BLaER1 (cell line): ENCODE results near the gene SYT12.

ENCODE experiments used
- H3K27ac ChIP-seq: shearing (Covaris generic); formaldehyde crosslinking; 2 replicates; pipeline ENCODE4 v1.8.1; 2022
- H3K27me3 ChIP-seq: shearing (Covaris generic); formaldehyde crosslinking; 2 replicates; pipeline ENCODE4 v1.8.1; 2022
- H3K36me3 ChIP-seq: shearing (Covaris generic); formaldehyde crosslinking; 2 replicates; pipeline ENCODE4 v1.8.1; 2022
- H3K4me1 ChIP-seq: shearing (Covaris generic); formaldehyde crosslinking; 2 replicates; pipeline ENCODE4 v1.8.1; 2022
- H3K4me2 ChIP-seq: shearing (Covaris generic); formaldehyde crosslinking; 2 replicates; pipeline ENCODE4 v1.8.1; 2022
- H3K4me3 ChIP-seq: shearing (Covaris generic); formaldehyde crosslinking; 2 replicates; pipeline ENCODE4 v1.8.1; 2022
- H3K9ac ChIP-seq: shearing (Covaris generic); formaldehyde crosslinking; 2 replicates; pipeline ENCODE4 v1.8.1; 2022
- H3K9me3 ChIP-seq: shearing (Covaris generic); formaldehyde crosslinking; 2 replicates; pipeline ENCODE4 v1.8.1; 2022
- H4K20me1 ChIP-seq: shearing (Covaris generic); formaldehyde crosslinking; 2 replicates; pipeline ENCODE4 v1.8.1; 2022
- Cebpa-rat ChIP-seq: shearing (Covaris generic); IDR thresholded peaks from 2 replicates; pipeline ENCODE4 v1.8.1; 2022

Gene SYT12

DNA sequence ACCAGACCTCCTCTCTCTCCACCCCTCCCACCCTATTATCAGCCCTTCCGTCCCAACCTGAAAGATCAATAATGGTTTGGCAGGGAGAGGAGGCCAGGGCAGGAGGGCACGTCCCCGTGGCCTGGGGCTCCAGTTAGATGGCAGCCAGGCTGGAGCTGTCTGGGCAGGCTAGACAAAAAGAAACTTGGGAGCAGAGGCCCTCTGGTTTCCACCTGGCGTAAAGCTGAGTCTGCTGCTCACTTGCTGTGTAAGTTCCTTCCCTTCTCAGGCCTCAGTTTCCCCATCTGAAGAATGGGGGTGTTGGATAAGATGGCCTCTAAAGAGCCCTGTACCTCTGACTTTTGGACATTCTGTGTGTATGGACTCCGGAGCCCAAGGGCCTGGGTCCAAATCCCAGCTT, 30.0 kb downstream of the SYT12 start:
- Histone ChIP-seq H3K4me2 (no peak overlapping the region), H3K27ac (no peak overlapping the region), H3K9me3 (no peaks in the 10 kb centered on the region), H3K27me3 (no peaks in the 10 kb centered on the region), H4K20me1 (no peaks in the 10 kb centered on the region), H3K9ac (no peak overlapping the region), H3K4me1 (peaks cover 29% of the 10 kb centered on the region), H3K36me3 (no peaks in the 10 kb centered on the region), H3K4me3 (no peak overlapping the region)
- no peak for TF ChIP-seq Cebpa-rat

DNA sequence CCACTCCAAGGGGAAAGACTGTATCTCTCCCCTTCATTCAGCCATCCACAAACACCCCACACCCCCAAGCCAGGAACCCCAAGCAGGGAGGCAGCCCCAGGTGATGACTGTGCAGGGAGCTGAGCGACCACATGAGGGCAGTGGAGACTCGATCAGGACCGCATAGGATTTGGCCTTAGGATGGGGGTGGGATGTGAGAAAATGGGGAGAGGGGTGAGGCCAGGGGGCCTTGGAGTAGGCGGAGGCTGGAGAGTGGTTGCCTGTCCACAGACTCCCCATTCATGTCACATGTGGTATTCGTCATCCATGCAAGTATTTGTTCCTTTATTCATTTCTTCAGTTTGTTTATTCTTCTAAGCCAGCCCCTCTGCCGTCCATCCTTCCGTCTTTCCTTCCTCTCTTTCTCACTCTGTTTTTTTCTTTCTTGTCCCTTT, 31.0 kb downstream of the SYT12 start:
- TF ChIP-seq Cebpa-rat = no peak
- Histone ChIP-seq H4K20me1 (no peaks in the 10 kb centered on the region), H3K9ac (no peak overlapping the region), H3K9me3 (no peaks in the 10 kb centered on the region), H3K4me1 (peaks cover 26% of the 10 kb centered on the region), H3K36me3 (no peaks in the 10 kb centered on the region), H3K27me3 (no peaks in the 10 kb centered on the region), H3K27ac (peak overlapping the region; percentile 44; the same call in 1 of the 2 replicates), H3K4me2 (peak overlapping the region; percentile 30; the same call in 1 of the 2 replicates), H3K4me3 (no peak overlapping the region)

DNA sequence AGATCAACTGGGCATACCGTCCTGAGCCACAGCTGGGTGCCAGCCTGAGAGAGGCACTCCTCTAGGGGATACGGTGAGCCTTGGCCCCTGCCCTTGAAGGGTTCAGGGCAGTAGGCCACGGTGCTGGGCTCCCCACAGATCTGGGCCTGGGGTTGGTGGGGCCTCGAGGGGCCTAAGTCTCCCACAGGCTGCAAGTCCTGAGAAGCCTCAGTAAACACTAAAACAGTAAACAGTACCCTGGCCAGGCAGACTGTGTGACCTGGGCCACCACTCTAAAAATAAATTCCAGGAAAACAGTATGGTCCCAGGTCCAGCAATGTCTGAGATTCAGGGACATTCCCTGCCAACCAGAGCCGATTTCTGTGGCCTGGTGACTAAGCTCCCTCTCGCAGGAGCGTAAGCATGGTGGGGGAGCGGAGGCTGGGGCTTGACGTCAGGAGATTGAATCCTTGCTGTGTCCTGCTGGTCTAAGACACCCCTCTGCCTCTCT, 31.5 kb downstream of the SYT12 start:
- no peaks in the 10 kb centered on the region for H4K20me1 ChIP-seq
- peak overlapping the region; percentile 44; the same call in 1 of the 2 replicates for H3K27ac ChIP-seq
- no peaks in the 10 kb centered on the region for H3K27me3 ChIP-seq
- H3K4me3 ChIP-seq = no peak overlapping the region
- H3K4me1 ChIP-seq = peaks cover 22% of the 10 kb centered on the region
- no peaks in the 10 kb centered on the region for H3K9me3 ChIP-seq
- H3K36me3 ChIP-seq = no peaks in the 10 kb centered on the region
- peak overlapping the region; percentile 30; the same call in 1 of the 2 replicates for H3K4me2 ChIP-seq
- H3K9ac ChIP-seq = no peak overlapping the region
- TF ChIP-seq Cebpa-rat = no peak

DNA sequence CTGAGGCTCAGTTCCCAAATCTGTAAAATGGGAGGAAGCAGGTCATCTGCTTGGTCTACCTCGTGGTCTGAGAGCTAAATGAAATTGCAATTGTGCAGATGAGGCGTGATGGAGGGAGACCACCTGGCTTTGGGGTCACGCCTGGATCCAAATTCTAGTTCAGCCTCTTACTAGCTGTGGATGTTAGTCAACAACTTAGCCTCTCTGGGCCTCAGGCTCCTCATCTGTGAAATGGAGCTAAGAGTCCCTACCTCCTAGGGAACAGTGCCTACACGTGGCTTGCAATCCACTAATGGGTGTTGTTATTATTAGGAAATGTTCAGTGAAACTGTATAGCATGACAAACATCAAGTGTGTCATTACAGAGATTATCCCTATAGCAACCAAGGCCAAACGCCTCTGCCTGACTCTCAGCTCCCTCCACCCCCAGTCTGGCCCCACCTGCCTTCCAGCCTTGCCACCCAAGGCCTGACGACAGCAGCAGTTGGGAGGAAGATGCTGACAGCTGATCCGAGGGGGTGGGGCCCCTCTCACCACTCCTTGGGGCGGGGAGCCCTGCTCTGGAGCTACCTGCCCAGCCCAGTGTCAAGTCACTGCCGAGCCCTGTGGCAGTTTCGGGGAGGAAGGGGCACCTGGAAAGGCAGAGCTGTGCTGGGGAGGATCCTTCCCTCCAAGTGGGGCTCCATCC, 32.0 kb downstream of the SYT12 start:
- Histone ChIP-seq H3K9me3 (no peaks in the 10 kb centered on the region), H3K36me3 (no peaks in the 10 kb centered on the region), H3K4me2 (no peak overlapping the region), H3K27me3 (no peaks in the 10 kb centered on the region), H3K27ac (no peak overlapping the region), H3K4me1 (peaks cover 23% of the 10 kb centered on the region), H4K20me1 (no peaks in the 10 kb centered on the region), H3K4me3 (no peak overlapping the region), H3K9ac (no peak overlapping the region)
- TF ChIP-seq Cebpa-rat = no peak

DNA sequence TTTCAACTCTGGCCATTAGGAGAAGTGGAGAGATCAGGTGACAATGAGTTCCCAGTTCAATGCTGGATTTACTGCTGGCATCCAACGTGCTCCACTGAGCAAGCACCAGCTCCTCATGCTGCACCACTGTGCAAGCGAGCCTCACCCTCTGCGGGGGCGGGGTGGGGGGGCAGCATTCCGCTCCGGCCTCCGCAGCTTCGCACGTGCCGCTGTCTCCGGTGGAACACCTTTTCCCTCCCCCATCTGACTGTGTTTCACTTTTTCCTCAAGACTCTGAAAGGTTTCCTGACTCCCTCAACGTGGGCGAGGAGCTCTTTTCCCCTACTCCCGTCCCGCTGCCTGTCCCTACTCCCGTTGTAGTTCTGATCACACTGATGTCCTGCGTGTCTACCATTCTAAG, 32.9 kb downstream of the SYT12 start:
- TF ChIP-seq Cebpa-rat = no peak
- peaks cover 27% of the 10 kb centered on the region for H3K4me1 ChIP-seq
- no peaks in the 10 kb centered on the region for H3K36me3 ChIP-seq
- peak overlapping the region; percentile 7; the same call in 1 of the 2 replicates for H3K4me2 ChIP-seq
- no peaks in the 10 kb centered on the region for H3K27me3 ChIP-seq
- no peak overlapping the region for H3K4me3 ChIP-seq
- H3K9ac ChIP-seq = no peak overlapping the region
- no peak overlapping the region for H3K27ac ChIP-seq
- H4K20me1 ChIP-seq = no peaks in the 10 kb centered on the region
- H3K9me3 ChIP-seq = no peaks in the 10 kb centered on the region

DNA sequence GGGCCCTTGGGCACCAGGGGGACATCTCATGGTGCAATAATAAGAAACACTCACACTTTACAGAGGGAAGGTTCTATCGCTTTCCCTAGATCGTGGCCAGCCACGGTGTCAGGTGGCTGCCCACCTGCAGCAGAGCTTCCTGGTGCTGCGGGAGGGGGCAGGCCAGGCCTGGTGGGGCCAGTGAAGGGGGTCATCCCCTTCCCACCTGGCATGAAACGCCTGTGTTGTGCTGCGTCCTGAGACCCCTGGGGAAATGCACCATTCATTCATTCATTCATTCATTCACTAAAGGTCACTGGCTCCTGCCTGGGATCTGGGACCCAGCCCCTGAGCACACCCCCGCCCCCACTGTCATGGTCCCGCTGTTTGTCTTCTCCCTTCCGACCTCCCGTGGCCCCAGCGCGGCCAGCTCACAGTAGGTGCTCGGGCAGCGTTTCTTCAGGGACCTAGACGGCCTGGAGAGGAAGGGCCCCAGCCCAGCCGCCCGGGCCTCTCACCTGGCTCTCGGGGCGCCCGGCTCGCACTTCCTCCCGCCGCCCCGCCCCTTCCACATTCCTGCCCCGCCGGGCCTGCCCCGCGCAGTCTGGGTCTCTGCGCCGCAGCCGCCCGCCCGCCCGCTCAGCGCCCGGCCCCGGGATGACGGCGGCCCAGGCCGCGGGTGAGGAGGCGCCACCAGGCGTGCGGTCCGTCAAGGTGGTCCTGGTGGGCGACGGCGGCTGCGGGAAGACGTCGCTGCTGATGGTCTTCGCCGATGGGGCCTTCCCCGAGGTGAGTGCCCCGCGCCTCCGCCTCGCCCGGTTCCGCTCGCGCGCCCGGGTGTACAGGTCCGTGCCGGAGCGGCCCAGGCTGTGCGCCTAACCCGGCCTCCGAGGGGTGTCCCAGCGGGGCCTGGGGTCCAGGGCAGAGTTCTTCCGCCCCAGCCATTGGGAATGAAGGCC, 33.6 kb downstream of the SYT12 start, which contains the start of gene RHOD:
Gene RHOD (plus strand): TSS at position 581 of the 938 bp plus-strand sequence. CDS start 56 bp downstream, at position 637.
- Histone ChIP-seq H3K9ac (no peak within 1 kb of the TSS), H3K27ac (no peak within 1 kb of the TSS), H3K4me1 (peaks cover 27% of the 10 kb centered on the region), H3K4me2 (peak within 1 kb of the TSS; percentile 7; the same call in 1 of the 2 replicates), H3K9me3 (no peaks in the 10 kb centered on the region), H3K27me3 (no peaks in the 10 kb centered on the region), H4K20me1 (no peaks in the 10 kb centered on the region), H3K4me3 (no peak within 1 kb of the TSS), H3K36me3 (no peaks in the 10 kb centered on the region)
- no peak for TF ChIP-seq Cebpa-rat

DNA sequence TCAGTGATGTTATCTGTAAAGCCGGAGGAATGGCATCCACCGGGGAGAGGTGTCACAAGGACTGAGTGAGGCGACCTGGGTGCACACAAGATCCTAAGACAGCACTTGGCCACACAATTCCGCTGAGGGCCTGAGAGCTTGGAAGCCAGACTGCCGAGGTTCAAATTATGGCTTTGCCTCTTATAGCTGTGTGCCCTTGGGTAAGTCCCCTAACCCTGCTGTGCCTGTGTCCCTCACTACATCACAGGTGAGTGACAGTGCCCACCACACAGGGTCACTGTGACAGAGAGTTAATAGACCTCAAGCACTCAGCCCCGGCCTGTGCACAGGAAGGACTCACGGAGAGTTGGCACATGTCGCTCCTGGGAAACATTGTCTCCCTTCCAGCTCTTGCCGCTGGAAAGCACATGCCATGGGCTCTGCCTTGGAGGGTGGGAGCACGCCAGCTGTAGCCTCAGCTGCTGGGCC, 34.3 kb downstream of the SYT12 start:
- H3K27me3 ChIP-seq = no peaks in the 10 kb centered on the region
- H3K36me3 ChIP-seq = no peaks in the 10 kb centered on the region
- no peak for TF ChIP-seq Cebpa-rat
- no peak overlapping the region for H3K4me3 ChIP-seq
- no peaks in the 10 kb centered on the region for H3K9me3 ChIP-seq
- H3K9ac ChIP-seq = no peak overlapping the region
- H3K4me1 ChIP-seq = peaks cover 27% of the 10 kb centered on the region
- no peak overlapping the region for H3K27ac ChIP-seq
- H3K4me2 ChIP-seq = no peak overlapping the region
- H4K20me1 ChIP-seq = no peaks in the 10 kb centered on the region

DNA sequence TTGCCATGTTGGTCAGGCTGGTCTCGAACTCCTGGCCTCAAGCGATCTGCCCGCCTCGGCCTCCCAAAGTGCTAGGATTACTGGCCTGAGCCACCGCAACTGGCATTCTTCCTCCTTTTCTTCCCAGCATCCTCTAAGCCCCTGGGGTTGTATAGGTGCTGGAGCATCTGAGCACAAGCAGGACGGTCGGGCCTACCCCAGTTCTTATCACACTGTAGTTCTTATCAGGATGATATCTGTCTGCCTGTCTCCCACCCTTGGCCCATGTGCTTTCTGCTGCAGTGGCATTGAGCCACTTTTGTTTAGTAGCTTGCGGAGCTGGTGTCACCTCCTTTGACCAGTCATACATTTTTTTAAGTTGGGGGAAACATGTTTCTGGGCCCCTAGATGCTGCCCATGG, 35.6 kb downstream of the SYT12 start:
- Histone ChIP-seq H3K4me1 (peaks cover 27% of the 10 kb centered on the region), H3K27ac (no peak overlapping the region), H3K9ac (no peak overlapping the region), H3K4me2 (no peak overlapping the region), H3K9me3 (no peaks in the 10 kb centered on the region), H3K4me3 (no peak overlapping the region), H4K20me1 (no peaks in the 10 kb centered on the region), H3K36me3 (no peaks in the 10 kb centered on the region), H3K27me3 (no peaks in the 10 kb centered on the region)
- no peak for TF ChIP-seq Cebpa-rat

DNA sequence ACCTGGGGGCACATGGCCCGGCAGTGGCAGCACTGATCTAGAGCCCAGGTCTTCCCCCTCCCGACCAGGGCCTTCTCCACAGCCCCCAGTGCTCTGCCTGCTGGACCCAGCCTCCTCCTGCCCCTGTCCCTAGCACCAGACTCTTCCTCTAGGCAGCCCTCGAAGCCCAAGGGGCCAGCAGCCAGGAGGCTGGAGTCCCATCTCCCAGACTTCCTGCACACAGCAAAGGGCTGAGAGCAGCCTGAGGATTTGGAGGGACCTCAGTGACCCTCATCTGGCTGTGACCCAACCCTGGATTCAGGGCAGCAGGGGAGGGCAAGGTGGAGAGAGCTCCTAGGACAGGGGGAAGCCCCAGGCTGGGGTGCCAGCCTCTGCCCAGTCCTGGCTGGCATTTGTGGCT, 36.7 kb downstream of the SYT12 start:
- H3K27ac ChIP-seq = 0 out of 2 replicates have a peak overlapping the region, but pooled peaks have one; percentile 1
- no peaks in the 10 kb centered on the region for H3K27me3 ChIP-seq
- H3K9ac ChIP-seq = no peak overlapping the region
- H3K36me3 ChIP-seq = no peaks in the 10 kb centered on the region
- H3K4me3 ChIP-seq = no peak overlapping the region
- no peak overlapping the region for H3K4me2 ChIP-seq
- peaks cover 16% of the 10 kb centered on the region for H3K4me1 ChIP-seq
- H4K20me1 ChIP-seq = no peaks in the 10 kb centered on the region
- no peaks in the 10 kb centered on the region for H3K9me3 ChIP-seq
- TF ChIP-seq Cebpa-rat = no peak

DNA sequence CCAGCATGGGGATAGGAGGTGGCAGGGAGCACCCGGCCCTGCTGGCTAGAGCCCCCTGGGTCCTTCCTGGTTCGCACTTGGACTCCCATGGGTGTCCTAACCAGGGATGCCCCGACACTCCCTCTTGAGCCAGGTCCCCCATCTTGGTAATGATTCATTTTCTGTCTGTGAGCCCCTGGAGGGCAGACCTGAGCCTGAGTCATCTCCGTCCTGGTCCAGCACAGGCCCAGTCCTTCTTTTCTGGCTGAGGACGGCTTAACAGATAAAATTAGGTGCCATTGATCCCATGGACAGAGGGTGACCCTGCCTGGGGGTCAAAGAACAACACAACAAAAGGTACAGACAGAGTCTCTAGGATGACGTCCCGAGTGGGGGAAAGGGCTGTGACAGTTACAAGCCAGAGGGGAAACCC, 37.2 kb downstream of the SYT12 start:
- Histone ChIP-seq H3K9ac (no peak overlapping the region), H3K27ac (no peak overlapping the region), H3K4me1 (peaks cover 13% of the 10 kb centered on the region; the same call in 1 of the 2 replicates), H3K9me3 (no peaks in the 10 kb centered on the region), H4K20me1 (no peaks in the 10 kb centered on the region), H3K27me3 (no peaks in the 10 kb centered on the region), H3K36me3 (no peaks in the 10 kb centered on the region), H3K4me2 (no peak overlapping the region), H3K4me3 (no peak overlapping the region)
- TF ChIP-seq Cebpa-rat = no peak
